NOMO-1 treated with dmso at 0.1 percent for 144 hours (cell line): ENCODE results near the gene SGMS1.

Experiments used
- DNase-seq: peaks from one replicate; lab custom pipeline; 2025; ENCODE audit not compliant: unreplicated experiment; lab: John Stamatoyannopoulos, UW

The SGMS1 gene

GRCh38 chr10:50404021-50404773 lies 219.6 kb downstream of the SGMS1 start:
- DNase-seq = no peak

GRCh38 chr10:50403074-50403473 lies 220.7 kb downstream of the SGMS1 start:
- DNase-seq = no peak

GRCh38 chr10:50402466-50402865 lies 221.3 kb downstream of the SGMS1 start:
- no peak for DNase-seq

- no peak for DNase-seq
These were observed 223.1 kb downstream of the SGMS1 start for GRCh38 chr10:50400694-50401093.

- DNase-seq = no peak
These were observed 224.9 kb downstream of the SGMS1 start for GRCh38 chr10:50398823-50399222.

GRCh38 chr10:50398381-50398780 lies 225.4 kb downstream of the SGMS1 start:
- no peak for DNase-seq

- DNase-seq = no peak
These were observed 226.2 kb downstream of the SGMS1 start for GRCh38 chr10:50397312-50398140.

- no peak for DNase-seq
These were observed 227.1 kb downstream of the SGMS1 start for GRCh38 chr10:50396491-50397311.

- DNase-seq = no peak
These were observed 227.9 kb downstream of the SGMS1 start for GRCh38 chr10:50395851-50396250.

- DNase-seq = peak; percentile 25
These were observed 228.5 kb downstream of the SGMS1 start for GRCh38 chr10:50395271-50395670.

GRCh38 chr10:50394832-50395231 lies 228.9 kb downstream of the SGMS1 start:
- DNase-seq = peak; percentile 7

GRCh38 chr10:50393784-50394467 lies 229.8 kb downstream of the SGMS1 start:
- DNase-seq = no peak

- no peak for DNase-seq
These were observed 230.6 kb downstream of the SGMS1 start for GRCh38 chr10:50392966-50393718.

GRCh38 chr10:50392426-50392825 lies 231.3 kb downstream of the SGMS1 start:
- DNase-seq = no peak

- no peak for DNase-seq
These were observed 233.5 kb downstream of the SGMS1 start for GRCh38 chr10:50390302-50390701.

- no peak for DNase-seq
These were observed 235.6 kb downstream of the SGMS1 start for GRCh38 chr10:50388181-50388580.

- DNase-seq = no peak
These were observed 236.1 kb downstream of the SGMS1 start for GRCh38 chr10:50387732-50388073.

GRCh38 chr10:50387007-50387731 lies 236.6 kb downstream of the SGMS1 start:
- no peak for DNase-seq

- DNase-seq = no peak
These were observed 238.1 kb downstream of the SGMS1 start for GRCh38 chr10:50385624-50386023.

GRCh38 chr10:50384898-50385297 lies 238.9 kb downstream of the SGMS1 start:
- no peak for DNase-seq
